HG02588 (cell line): ENCODE results near the gene MAGEA9B.
"Not testable (repeated sequence)": the region's sequence is repeated elsewhere in the genome, so short reads cannot be mapped to it uniquely, and the experiment has no call there.

Source experiments
- ATAC-seq: cut with Tn5 transposase; IDR thresholded peaks from one replicate; pipeline ENCODE4 v1.9.1; 2021; ENCODE audit warnings: mild to moderate bottlenecking, moderate library complexity; ENCODE audit not compliant: unreplicated experiment

Gene MAGEA9B

GRCh38 chrX:149572743-149573142, 14.5 kb downstream of the MAGEA9B start:
- no peak for ATAC-seq

DNA sequence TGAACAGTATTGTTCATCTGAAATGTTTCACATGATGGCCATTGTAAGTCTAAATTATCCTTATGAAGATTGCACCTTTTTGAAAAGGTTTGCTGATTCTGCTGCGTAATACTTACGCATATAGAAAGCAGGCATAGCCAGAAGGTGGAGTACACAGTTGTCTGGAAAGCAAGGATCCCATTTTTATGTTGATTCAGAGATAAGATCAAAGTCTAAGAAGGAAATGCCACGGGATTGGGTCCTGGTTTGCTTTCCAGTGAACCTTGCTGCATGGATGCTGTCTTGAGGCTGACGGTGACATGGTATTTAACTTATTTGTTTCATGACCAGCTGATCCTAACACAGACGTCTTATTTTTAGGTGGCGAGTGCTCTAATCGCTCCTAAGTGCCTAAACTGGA, 15.5 kb downstream of the MAGEA9B start:
- ATAC-seq: no peak

DNA sequence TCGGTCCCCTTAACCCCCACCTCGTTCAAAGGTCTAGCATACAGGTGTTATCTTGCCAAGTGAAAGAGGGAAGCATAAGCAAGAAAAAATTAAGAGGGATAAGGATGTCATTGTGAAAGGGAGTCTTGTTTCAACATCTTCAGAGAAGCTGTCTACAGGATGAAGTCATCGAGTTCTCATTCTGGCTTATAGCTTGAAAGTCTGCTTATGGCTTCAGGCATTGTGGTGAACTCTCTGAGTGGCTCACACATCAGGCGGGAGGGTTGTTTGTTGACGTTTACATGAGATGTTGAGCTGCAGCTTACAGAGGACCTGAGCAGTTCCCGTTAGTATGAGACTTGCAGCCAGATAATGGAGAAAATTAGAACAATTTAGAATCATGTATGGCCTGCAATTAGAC, 16.6 kb downstream of the MAGEA9B start:
- no peak for ATAC-seq

- no peak for ATAC-seq
These were observed 17.5 kb downstream of the MAGEA9B start for GRCh38 chrX:149569770-149570169.

DNA sequence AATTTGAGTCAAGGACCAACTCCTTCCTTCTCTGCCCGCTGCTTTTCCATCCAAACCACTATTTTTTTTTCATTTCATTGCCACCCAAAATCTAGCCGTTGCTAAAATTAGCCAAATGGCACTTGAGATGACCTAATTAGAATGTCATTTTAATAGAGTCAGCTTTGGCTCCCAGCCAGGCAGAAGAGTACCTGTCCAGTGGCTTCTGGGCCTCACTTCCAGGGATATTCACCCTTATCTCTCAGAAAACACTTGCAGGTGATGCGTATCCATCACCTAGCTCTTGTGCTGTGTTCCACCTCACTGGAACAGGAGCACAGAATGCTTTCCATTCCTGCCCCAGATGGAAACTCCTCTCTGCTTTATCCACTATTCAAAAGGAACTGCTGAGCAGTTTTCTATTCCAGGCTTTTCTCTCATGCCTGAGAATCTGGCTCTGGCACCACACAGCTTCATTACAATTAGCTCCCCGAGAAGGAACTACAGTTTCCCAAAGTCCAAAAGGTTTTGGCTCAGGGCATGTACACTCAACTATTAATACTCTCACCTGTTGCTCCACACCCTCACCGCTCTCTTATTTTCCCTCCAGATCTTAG, 18.5 kb downstream of the MAGEA9B start:
- ATAC-seq: no peak

DNA sequence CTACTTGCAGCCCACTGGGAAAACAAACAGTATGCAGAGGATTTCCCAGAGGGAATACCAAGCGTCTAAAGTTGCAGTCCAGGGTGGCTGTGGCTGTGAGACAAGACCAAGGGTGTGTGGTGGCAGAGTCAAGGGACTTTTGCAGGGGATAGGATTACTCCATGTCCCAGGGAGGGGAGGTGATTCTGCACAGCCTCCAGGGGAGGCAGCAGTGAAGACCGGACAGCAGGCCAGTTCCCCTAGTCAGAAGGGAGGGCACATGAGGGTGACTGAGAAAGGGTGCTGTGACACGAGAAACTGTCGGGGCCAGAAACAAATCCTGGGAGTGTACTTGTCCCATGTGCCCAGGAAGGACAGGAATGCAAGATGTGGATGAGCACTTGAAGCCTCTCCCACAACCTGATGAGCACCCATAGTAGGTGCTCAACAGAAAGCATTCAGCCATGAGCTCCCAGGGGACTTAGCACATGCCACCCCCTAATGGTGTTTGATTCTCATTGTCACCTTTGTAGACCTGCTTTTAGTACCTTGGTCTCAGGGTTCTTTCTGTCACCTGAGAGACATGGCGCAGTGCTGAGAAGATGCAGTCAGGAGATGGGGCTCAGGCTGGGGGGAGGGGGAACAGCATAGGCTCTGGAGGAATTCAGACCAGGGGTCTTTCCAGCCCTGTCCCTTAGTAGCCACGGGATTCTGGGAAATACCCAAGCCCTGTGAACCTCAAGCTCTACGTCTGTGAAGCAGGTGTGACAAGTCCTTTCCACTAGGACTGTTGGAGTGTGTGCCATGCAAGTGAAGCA, 19.4 kb downstream of the MAGEA9B start:
- no peak for ATAC-seq

DNA sequence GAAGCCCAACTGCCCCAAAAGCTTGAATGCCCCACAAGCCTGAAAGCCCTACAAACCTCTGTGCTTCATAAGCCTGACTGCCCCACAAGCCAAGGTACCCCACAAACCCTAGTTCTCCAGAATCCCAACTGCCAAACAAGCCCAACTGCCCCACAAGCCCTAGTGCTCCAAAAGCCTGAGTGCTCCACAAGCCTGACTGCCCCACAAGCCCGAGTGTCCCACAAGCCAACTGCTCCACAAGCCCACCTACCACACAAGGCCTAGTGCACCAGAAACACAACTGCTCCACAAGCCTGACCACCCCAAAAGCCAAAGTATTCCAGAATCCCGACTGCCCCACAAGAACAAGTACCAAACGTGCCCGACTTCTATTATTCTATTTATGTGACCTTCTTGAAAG, 23.9 kb downstream of the MAGEA9B start:
- no peak for ATAC-seq

DNA sequence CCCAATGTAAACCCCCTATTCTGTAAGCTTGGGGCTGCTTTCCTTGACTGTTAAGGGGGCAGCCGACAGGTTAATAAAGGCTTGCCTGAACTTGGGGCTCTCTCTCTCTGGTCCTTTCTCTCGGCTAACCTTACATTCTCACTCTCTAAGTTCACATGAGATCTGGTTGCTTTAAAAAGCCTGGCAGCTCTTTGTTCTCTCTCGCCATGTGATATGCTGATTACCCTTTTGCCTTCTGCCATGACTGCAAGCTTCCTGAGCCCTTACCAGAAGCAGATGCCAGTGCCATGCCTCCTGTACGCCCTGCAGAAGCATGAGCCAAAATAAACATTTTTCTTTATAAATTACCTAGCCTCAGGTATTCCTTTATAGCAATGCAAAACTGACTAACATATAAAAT, 32.0 kb downstream of the MAGEA9B start:
- ATAC-seq: not testable (repeated sequence)

DNA sequence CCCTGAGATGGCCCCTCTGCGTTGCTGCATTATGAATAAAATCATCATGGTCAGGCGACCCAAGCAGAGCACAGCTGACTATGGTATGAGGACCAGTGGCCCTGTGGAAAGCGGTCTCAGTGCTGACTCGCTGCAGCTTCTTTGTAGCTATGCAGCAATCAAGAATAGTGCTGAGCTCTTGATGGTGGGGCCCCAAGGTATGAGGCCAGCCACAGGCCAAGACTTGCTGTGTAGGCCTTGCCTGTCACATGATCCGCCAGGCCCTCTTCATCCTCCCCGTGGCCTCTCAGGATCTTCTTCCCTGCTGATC, 35.4 kb downstream of the MAGEA9B start:
- not testable (repeated sequence) for ATAC-seq

- ATAC-seq: peak; percentile 53
These were observed 35.9 kb downstream of the MAGEA9B start for GRCh38 chrX:149551245-149551938.

- not testable (repeated sequence) for ATAC-seq
These were observed 36.8 kb downstream of the MAGEA9B start for GRCh38 chrX:149550454-149550853.

GRCh38 chrX:149549701-149550100, 37.6 kb downstream of the MAGEA9B start, which contains the start of gene HSFX3:
Gene HSFX3 (minus strand): TSS chrX:149549924. CDS start chrX:149549852, 72 bp downstream.
- not testable (repeated sequence) for ATAC-seq

GRCh38 chrX:149547782-149548181, 39.5 kb downstream of the MAGEA9B start:
- ATAC-seq: not testable (repeated sequence)

DNA sequence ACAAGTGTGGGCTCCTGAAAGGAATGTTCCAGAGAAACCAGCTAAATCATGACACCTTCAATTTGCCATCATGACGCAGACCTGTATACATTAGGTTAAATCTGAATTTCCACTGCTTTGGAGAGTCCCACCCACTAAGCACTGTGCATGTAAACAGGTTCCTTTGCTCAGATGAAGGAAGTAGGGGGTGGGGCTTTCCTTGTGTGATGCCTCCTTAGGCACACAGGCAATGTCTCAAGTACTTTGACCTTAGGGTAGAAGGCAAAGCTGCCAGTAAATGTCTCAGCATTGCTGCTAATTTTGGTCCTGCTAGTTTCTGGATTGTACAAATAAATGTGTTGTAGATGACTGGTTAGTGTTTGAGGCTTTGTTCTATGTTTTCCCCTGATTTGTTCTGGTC, 40.3 kb downstream of the MAGEA9B start:
- not testable (repeated sequence) for ATAC-seq

DNA sequence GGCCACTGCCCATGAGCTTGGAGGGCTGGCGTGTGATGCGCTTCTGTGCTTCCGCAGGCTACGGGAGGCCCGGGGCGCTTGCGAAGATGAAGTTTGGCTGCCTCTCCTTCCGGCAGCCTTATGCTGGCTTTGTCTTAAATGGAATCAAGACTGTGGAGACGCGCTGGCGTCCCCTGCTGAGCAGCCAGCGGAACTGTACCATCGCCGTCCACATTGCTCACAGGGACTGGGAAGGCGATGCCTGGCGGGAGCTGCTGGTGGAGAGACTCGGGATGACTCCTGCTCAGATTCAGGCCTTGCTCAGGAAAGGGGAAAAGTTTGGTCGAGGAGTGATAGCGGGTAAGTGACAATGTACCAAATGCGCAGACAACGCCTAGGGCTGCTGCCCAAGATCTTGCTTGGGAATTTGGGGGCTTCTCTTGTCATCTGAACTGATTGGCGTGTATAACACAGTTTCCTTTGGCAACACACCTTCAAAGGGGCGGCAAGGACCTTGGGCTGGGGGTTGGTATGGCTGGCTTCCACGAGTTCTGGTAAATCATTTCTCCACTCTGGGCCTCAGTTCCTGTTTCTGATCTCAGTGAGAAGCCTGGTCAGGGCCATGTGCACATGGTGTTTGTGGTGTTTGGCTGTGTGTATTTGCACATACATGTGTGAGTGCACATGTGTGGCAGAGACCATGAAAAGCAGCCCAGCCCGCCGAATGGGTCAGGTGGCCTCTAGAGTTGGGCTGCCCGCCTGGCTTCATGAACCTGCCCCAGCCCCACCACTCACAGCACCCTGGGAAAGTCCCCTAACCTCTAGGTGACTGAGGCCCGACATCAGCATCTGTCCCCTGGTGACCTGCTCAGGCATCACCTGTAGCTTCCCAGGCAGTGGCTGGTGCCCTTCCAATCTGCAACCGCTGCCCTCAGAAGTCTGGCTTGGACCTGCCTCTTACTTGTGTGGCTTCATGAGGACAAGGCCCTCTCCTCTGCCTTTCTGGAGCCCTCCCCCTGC, 41.4 kb downstream of the MAGEA9B start:
- not testable (repeated sequence) for ATAC-seq

- ATAC-seq: no peak
These were observed 45.7 kb downstream of the MAGEA9B start for GRCh38 chrX:149541521-149542047.

GRCh38 chrX:149540621-149541520, 46.4 kb downstream of the MAGEA9B start, which contains the start of gene EOLA1:
Gene EOLA1 (plus strand): TSS chrX:149541012. CDS start chrX:149545631, 4,619 bp downstream.
- ATAC-seq: peak; percentile 82

DNA sequence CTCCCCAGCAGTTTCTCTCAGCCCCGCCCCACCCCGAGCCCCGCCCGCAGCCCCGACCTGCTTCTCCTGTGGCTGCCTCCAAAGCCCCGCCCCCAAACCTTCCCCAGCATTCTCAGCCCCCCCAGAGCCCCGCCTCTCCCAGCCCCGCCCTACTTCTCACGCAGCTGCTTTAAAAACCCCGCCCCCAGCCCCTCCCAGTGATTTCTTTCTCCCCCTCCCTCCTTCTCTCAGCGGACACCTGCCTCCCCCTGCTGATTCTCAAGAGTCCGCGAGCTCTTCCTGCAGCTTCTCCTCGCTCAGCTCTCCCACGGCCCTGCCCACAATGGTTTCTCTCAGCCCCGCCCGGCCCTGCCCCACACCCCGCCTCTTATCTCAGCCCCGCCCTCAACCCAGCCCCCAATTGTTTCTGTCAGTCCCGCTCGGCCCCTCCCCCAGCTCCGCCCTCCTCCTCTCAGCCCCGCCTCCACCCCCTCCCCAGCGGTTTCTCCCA, 47.1 kb downstream of the MAGEA9B start:
- peak; percentile 1 for ATAC-seq
